IMR-90 (cell line): ENCODE data around the gene PAPPA. TPM values are rescaled to one million over a fixed set of nuclear protein-coding genes. Genes with fewer than 3 reads are reported as not detected.

Source experiments
- ATAC-seq: fragments of 200-7000 bp; cut with Tn5 transposase; 2 replicates; pipeline ENCODE4 v1.9.1; 2020; ENCODE audit warnings: low read depth, mild to moderate bottlenecking, moderate library complexity
- BruUV-seq: library from RNA; stranded (reverse); fragments of 400-500 nt; replicated peaks from 2 replicates; lab custom pipeline; 2021; lab: Mats Ljungman, UMichigan
- CTCF ChIA-PET: fragments of 300-600 bp; formaldehyde crosslinking; extraction: SDS; loops from one replicate; lab custom pipeline; 2021; ENCODE audit warnings: antibody characterized with exemption; lab: Yijun Ruan, JAX
- POLR2A ChIA-PET: fragments of 300-600 bp; sonication (Branson Sonifier 250); formaldehyde crosslinking; loops from one replicate; lab custom pipeline; 2022; ENCODE audit warnings: antibody characterized with exemption; ENCODE audit not compliant: unreplicated experiment; lab: Charles Lee
- DNase-seq: peaks from one replicate; pipeline ENCODE4 v3.0.0; 2013
- H2AFZ ChIP-seq: replicated peaks from 2 replicates; pipeline ENCODE3; 2013; ENCODE audit warnings: low read length, mild to moderate bottlenecking; ENCODE audit not compliant: poor library complexity
- H2AK5ac ChIP-seq: 2 replicates; pipeline ENCODE4 v1.6.1; 2013; ENCODE audit warnings: low read depth, low read length, inconsistent platforms
- H2AK9ac ChIP-seq: replicated peaks from 2 replicates; pipeline ENCODE3; 2013; ENCODE audit warnings: mild to moderate bottlenecking, low read depth, low read length, moderate library complexity; ENCODE audit not compliant: poor library complexity
- H2BK120ac ChIP-seq: 2 replicates; pipeline ENCODE4 v1.6.1; 2013; ENCODE audit warnings: low read depth, low read length, inconsistent platforms
- H2BK15ac ChIP-seq: 3 replicates; pipeline ENCODE4 v1.6.1; 2013; ENCODE audit warnings: low read depth, low read length, inconsistent platforms
- H2BK20ac ChIP-seq: 2 replicates; pipeline ENCODE4 v1.6.1; 2013; ENCODE audit warnings: low read depth, mild to moderate bottlenecking, inconsistent platforms, low read length, moderate library complexity
- H2BK5ac ChIP-seq: 2 replicates; pipeline ENCODE4 v1.6.1; 2013; ENCODE audit warnings: mild to moderate bottlenecking, low read depth, low read length, inconsistent platforms; ENCODE audit not compliant: poor library complexity, severe bottlenecking
- H3K14ac ChIP-seq: replicated peaks from 2 replicates; pipeline ENCODE4 v1.6.1; 2013; ENCODE audit warnings: low read depth, low read length, inconsistent platforms
- H3K18ac ChIP-seq: 2 replicates; pipeline ENCODE4 v1.6.1; 2013; ENCODE audit warnings: low read depth, low read length, control low read depth
- H3K23ac ChIP-seq: 2 replicates; pipeline ENCODE4 v1.6.1; 2013; ENCODE audit warnings: low read depth, low read length, inconsistent platforms
- H3K27ac ChIP-seq: 2 replicates; pipeline ENCODE4 v1.5.1; 2013; ENCODE audit warnings: mild to moderate bottlenecking, control low read depth, low read length; ENCODE audit not compliant: insufficient read depth
- H3K27me3 ChIP-seq: 2 replicates; pipeline ENCODE4 v1.6.1; 2013; ENCODE audit warnings: low read length; ENCODE audit not compliant: control insufficient read depth, insufficient read depth
- H3K36me3 ChIP-seq: 2 replicates; pipeline ENCODE4 v1.6.1; 2013; ENCODE audit warnings: low read length, mixed read lengths; ENCODE audit not compliant: control insufficient read depth, insufficient read depth
- H3K4ac ChIP-seq: 2 replicates; pipeline ENCODE4 v1.6.1; 2013; ENCODE audit warnings: low read depth, low read length, inconsistent platforms
- H3K4me1 ChIP-seq: 2 replicates; pipeline ENCODE4 v1.6.1; 2013; ENCODE audit warnings: low read length, mixed read lengths; ENCODE audit not compliant: control insufficient read depth, insufficient read depth
- H3K4me2 ChIP-seq: 2 replicates; pipeline ENCODE4 v1.6.1; 2013; ENCODE audit warnings: low read depth, mild to moderate bottlenecking, control low read depth, low read length, moderate library complexity
- H3K4me3 ChIP-seq: 2 replicates; pipeline ENCODE4 v1.5.1; 2013; ENCODE audit warnings: low read depth, mild to moderate bottlenecking, control low read depth, low read length, moderate library complexity; ENCODE audit not compliant: insufficient read depth
- H3K56ac ChIP-seq: 2 replicates; pipeline ENCODE4 v1.6.1; 2013; ENCODE audit warnings: low read length, inconsistent platforms; ENCODE audit not compliant: insufficient read depth; ENCODE audit errors: extremely low read depth
- H3K79me1 ChIP-seq, 2 experiments: 2 replicates each; pipeline ENCODE4 v1.6.1; 2013; ENCODE audit warnings: low read length in 2 of 2, inconsistent platforms in 1 of 2, low read depth in 1 of 2
- H3K9ac ChIP-seq: 2 replicates; pipeline ENCODE4 v1.6.1; 2013; ENCODE audit warnings: low read depth, low read length, control low read depth
- H3K9me1 ChIP-seq: 2 replicates; pipeline ENCODE4 v1.6.1; 2013; ENCODE audit warnings: low read length, inconsistent platforms; ENCODE audit not compliant: insufficient read depth
- H3K9me3 ChIP-seq: 2 replicates; pipeline ENCODE4 v1.6.1; 2013; ENCODE audit warnings: low read length; ENCODE audit not compliant: control insufficient read depth, insufficient read depth
- H4K20me1 ChIP-seq: 2 replicates; pipeline ENCODE4 v1.6.1; 2013; ENCODE audit warnings: low read length, inconsistent platforms; ENCODE audit not compliant: insufficient read depth
- H4K5ac ChIP-seq: 2 replicates; pipeline ENCODE4 v1.6.1; 2013; ENCODE audit warnings: mild to moderate bottlenecking, low read depth, low read length, control low read depth
- H4K8ac ChIP-seq, 2 experiments: 2 replicates each; pipeline ENCODE4 v1.6.1; 2013; ENCODE audit warnings: low read depth in 2 of 2, low read length in 2 of 2, control low read depth in 1 of 2, inconsistent platforms in 1 of 2
- H4K91ac ChIP-seq: 2 replicates; pipeline ENCODE4 v1.6.1; 2013; ENCODE audit warnings: low read depth, low read length, inconsistent platforms; ENCODE audit not compliant: insufficient read depth
- BHLHE40 ChIP-seq: fragments of 150-350 bp; IDR thresholded peaks from 2 replicates; pipeline ENCODE4 v1.6.1; 2016; ENCODE audit warnings: mild to moderate bottlenecking, low read depth, low read length
- CEBPB ChIP-seq: IDR thresholded peaks from 2 replicates; pipeline ENCODE4 v1.6.1; 2012; ENCODE audit warnings: low read depth, low read length, improper control_type of control experiment
- CHD1 ChIP-seq: IDR thresholded peaks from 2 replicates; pipeline ENCODE4 v1.6.1; 2012; ENCODE audit warnings: low read depth, low read length, improper control_type of control experiment
- FOS ChIP-seq: fragments of 150-350 bp; IDR thresholded peaks from 2 replicates; pipeline ENCODE4 v1.6.1; 2016; ENCODE audit warnings: low read depth, low read length
- MAFK ChIP-seq: IDR thresholded peaks from 2 replicates; pipeline ENCODE4 v1.6.1; 2012; ENCODE audit warnings: low read depth, low read length, improper control_type of control experiment
- MAZ ChIP-seq: IDR thresholded peaks from 2 replicates; pipeline ENCODE4 v1.6.1; 2012; ENCODE audit warnings: low read depth, mild to moderate bottlenecking, low read length, improper control_type of control experiment, moderate library complexity, borderline replicate concordance
- MXI1 ChIP-seq: IDR thresholded peaks from 2 replicates; pipeline ENCODE4 v1.6.1; 2012; ENCODE audit warnings: low read depth, mild to moderate bottlenecking, low read length, moderate library complexity, borderline replicate concordance
- NFE2L2 ChIP-seq: fragments of 150-350 bp; IDR thresholded peaks from 2 replicates; pipeline ENCODE4 v1.6.1; 2016; ENCODE audit warnings: low read depth, mild to moderate bottlenecking, low read length
- RAD21 ChIP-seq: IDR thresholded peaks from 2 replicates; pipeline ENCODE4 v1.6.1; 2012; ENCODE audit warnings: low read length, improper control_type of control experiment
- RFX5 ChIP-seq: IDR thresholded peaks from 2 replicates; pipeline ENCODE4 v1.8.0; 2012; ENCODE audit warnings: low read depth, mild to moderate bottlenecking, low read length, moderate library complexity
- SMC3 ChIP-seq: fragments of 150-350 bp; IDR thresholded peaks from 2 replicates; pipeline ENCODE4 v1.6.1; 2016; ENCODE audit warnings: low read depth, mild to moderate bottlenecking, antibody characterized with exemption, low read length, moderate library complexity
- whole genome bisulfite sequencing, 2 experiments: methylation state at CpG; one replicate each; pipeline versions ENCODE4 v1.1.5 to v1.1.7; 2013; ENCODE audit warnings: missing lambda C conversion rate in 2 of 2; ENCODE audit not compliant: insufficient read length in 1 of 2; ENCODE audit errors: extremely low coverage in 2 of 2; 5-methylcytosine and 5-hydroxymethylcytosine counted together
- dilution Hi-C: fragments of 300-500 bp; cut with HindIII; formaldehyde crosslinking; loops from one replicate; pipeline ENCODE4 v1.14.3; 2018; ENCODE audit warnings: low sequenced_read_pairs; ENCODE audit not compliant: unreplicated experiment
- in situ Hi-C: fragments of 300-500 bp; cut with MboI; formaldehyde crosslinking; loops from 3 replicates; pipeline ENCODE4 v1.14.3; 2019; ENCODE audit warnings: low sequenced_read_pairs, inconsistent platforms, mixed read lengths
- intact Hi-C: fragments of 100-400 bp; cut with micrococcal nuclease; formaldehyde crosslinking; loops from 2 replicates; pipeline ENCODE4 v1.10.0; 2022
- polyA plus RNA-seq, 3 experiments: library from polyadenylated mRNA; depleted of rRNA; stranded (reverse); fragments of >200 nt; gene quantifications; 2 replicates each; pipeline ENCODE4 v1.2.3, GENCODE V29; 2012; ENCODE audit warnings: low replicate concordance in 1 of 3
- total RNA-seq: library from RNA; depleted of rRNA; stranded (reverse); fragments of >200 nt; gene quantifications from 2 replicates; pipeline ENCODE4 v1.2.3, GENCODE V29; 2012
- TF ChIP-seq, protein P1 (sequence below): conservative IDR thresholded peaks from 2 replicates; pipeline ENCODE4 v1.5.1; 2012; ENCODE audit warnings: mild to moderate bottlenecking, low read depth, low read length, improper control_type of control experiment
- TF ChIP-seq, protein P2 (sequence below): fragments of 150-350 bp; IDR thresholded peaks from 2 replicates; pipeline ENCODE4 v1.6.1; 2017; ENCODE audit warnings: mild to moderate bottlenecking, antibody characterized with exemption, low read length, low read depth

The PAPPA gene
- total and polyA plus RNA-seq, 2 of the 4 experiments (the other 2 are of a cell fraction) = 8.3 to 12.4 TPM

DNA sequence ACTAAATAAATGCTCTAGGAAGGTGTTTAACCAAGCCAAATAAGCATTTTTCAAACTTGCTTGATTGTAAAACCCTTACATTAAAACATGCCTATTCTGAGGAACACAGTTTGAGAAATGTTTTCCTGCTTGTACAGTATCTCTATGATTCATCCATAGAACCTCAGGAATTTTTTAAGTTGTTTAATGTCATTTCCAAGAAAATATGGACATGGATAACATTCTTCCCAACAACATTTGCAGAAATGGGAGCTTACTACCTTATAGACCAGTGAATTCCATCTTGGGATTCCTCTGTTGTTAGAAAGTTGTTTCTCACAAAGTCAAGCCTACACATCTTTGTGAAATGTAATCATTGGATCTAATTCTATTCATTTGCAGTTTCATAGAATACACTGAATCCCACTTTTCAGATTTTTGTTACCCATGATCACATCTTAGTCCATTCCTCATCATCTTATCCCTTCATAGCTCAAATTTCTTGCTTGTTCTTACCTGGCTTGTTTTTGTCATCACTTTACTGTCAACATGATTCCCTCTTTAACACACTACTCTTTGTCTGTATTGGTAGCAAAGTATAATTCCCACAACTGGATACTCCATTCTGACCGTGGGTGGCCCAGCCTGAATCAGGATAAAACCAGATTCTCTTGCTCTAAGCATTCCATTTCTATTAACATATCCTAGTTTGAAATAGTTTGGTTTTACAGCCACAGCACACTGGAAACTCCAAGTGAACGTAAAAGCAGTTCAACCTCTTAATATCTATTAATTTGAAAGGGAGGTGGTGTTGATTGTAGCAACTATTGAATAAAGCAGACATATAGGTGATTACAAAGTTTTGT is 49.4 kb upstream of the PAPPA start:
- H3K36me3 ChIP-seq = no peaks in the 10 kb centered on the region
- ChIA-PET CTCF (interaction anchor here (0.5 to 1.0 kb wide), 2 partner anchors 51 to 317 kb away, joined by 3 read pairs; no protein-coding TSS in a partner anchor), POLR2A (no interaction called here)
- H2BK20ac ChIP-seq = peak overlapping the region; percentile 51; the same call in 1 of the 2 replicates
- in situ Hi-C loops = no loop called here
- no peak overlapping the region for H2AK5ac ChIP-seq
- H3K79me1 ChIP-seq = no peaks in the 10 kb centered on the region
- peak overlapping the region in 1 of 2 experiments; percentile 53; a peak in 2 of 4 replicates for H4K8ac ChIP-seq
- H2AFZ ChIP-seq = no peak overlapping the region
- 0 out of 3 replicates have a peak overlapping the region, but pooled peaks have one; percentile 56 for H2BK15ac ChIP-seq
- H3K27ac ChIP-seq = no peak overlapping the region
- peak overlapping the region; percentile 69; the same call in 1 of the 2 replicates for H4K5ac ChIP-seq
- no peaks in the 10 kb centered on the region for H4K20me1 ChIP-seq
- H3K4me1 ChIP-seq = peaks cover 7% of the 10 kb centered on the region
- peak overlapping the region; percentile 53; the same call in 1 of the 2 replicates for H3K4me2 ChIP-seq
- BruUV-seq = no TSS peak
- H3K27me3 ChIP-seq = no peaks in the 10 kb centered on the region
- H2BK5ac ChIP-seq = peak overlapping the region; percentile 98
- intact Hi-C loops = loop anchor here (5.0 kb wide), 1 partner anchor 48 kb away; the partner anchor contains the start of gene PAPPA
- H2BK120ac ChIP-seq = peak overlapping the region; percentile 56
- dilution Hi-C loops = no loop called here
- H2AK9ac ChIP-seq = no peak overlapping the region
- no peak overlapping the region for H4K91ac ChIP-seq
- no CpG with 5 or more reads among the region's 2 CpGs for WGBS, 2 experiments
- H3K9ac ChIP-seq = no peak overlapping the region
- peak overlapping the region; percentile 50; the same call in 1 of the 2 replicates for H3K14ac ChIP-seq
- no peak overlapping the region for H3K56ac ChIP-seq
- no peak overlapping the region for H3K4me3 ChIP-seq
- peak; percentile 62 for DNase-seq
- H3K18ac ChIP-seq = peak overlapping the region; percentile 84; the same call in 1 of the 2 replicates
- no peaks in the 10 kb centered on the region; the same call in 1 of the 2 replicates for H3K9me3 ChIP-seq
- H3K23ac ChIP-seq = peak overlapping the region; percentile 42; the same call in 1 of the 2 replicates
- ATAC-seq = peak; percentile 21; the same call in 1 of the 2 replicates
- H3K4ac ChIP-seq = no peak overlapping the region; the same call in 1 of the 2 replicates
- H3K9me1 ChIP-seq = peaks cover 7% of the 10 kb centered on the region
- TF ChIP-seq MAZ (no peak), FOS (no peak), SMC3 (no peak), CEBPB (no peak), RFX5 (no peak), BHLHE40 (no peak), CHD1 (no peak), MAFK (no peak), RAD21 (no peak), NFE2L2 (no peak), MXI1 (no peak)
- TF ChIP-seq, protein P1, sequence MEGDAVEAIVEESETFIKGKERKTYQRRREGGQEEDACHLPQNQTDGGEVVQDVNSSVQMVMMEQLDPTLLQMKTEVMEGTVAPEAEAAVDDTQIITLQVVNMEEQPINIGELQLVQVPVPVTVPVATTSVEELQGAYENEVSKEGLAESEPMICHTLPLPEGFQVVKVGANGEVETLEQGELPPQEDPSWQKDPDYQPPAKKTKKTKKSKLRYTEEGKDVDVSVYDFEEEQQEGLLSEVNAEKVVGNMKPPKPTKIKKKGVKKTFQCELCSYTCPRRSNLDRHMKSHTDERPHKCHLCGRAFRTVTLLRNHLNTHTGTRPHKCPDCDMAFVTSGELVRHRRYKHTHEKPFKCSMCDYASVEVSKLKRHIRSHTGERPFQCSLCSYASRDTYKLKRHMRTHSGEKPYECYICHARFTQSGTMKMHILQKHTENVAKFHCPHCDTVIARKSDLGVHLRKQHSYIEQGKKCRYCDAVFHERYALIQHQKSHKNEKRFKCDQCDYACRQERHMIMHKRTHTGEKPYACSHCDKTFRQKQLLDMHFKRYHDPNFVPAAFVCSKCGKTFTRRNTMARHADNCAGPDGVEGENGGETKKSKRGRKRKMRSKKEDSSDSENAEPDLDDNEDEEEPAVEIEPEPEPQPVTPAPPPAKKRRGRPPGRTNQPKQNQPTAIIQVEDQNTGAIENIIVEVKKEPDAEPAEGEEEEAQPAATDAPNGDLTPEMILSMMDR = no peak
- TF ChIP-seq, protein P2, sequence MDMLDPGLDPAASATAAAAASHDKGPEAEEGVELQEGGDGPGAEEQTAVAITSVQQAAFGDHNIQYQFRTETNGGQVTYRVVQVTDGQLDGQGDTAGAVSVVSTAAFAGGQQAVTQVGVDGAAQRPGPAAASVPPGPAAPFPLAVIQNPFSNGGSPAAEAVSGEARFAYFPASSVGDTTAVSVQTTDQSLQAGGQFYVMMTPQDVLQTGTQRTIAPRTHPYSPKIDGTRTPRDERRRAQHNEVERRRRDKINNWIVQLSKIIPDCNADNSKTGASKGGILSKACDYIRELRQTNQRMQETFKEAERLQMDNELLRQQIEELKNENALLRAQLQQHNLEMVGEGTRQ = no peak
